Breast epithelium (tissue), 4 donors: ENCODE data around the gene IKZF3. TPM values are rescaled to one million over a fixed set of nuclear protein-coding genes. Genes with fewer than 3 reads are reported as not detected.

Source experiments
- DNase-seq, 2 donors: peaks; one replicate each; pipeline ENCODE4 v3.0.0-alpha.2; 2019; ENCODE audit warnings: low spot score in 2 of 2
- H3K27ac ChIP-seq, 2 donors: fragments of 200-600 bp; sonication (generic) in 1 of 2; one replicate each; pipeline ENCODE4 v1.5.1; 2016 to 2019; ENCODE audit warnings: mild to moderate bottlenecking in 1 of 2
- H3K27me3 ChIP-seq, 2 donors: fragments of 200-600 bp; sonication (generic) in 1 of 2; one replicate each; pipeline versions ENCODE4 v1.5.1 to v1.6.0; 2017 to 2019; ENCODE audit warnings: control low read depth in 1 of 2, mild to moderate bottlenecking in 1 of 2
- H3K36me3 ChIP-seq: fragments of 200-600 bp; one replicate; pipeline ENCODE4 v1.5.1; 2019
- H3K4me1 ChIP-seq, 2 donors: fragments of 200-600 bp; sonication (generic); one replicate each; pipeline ENCODE4 v1.5.1; 2016 to 2019; ENCODE audit warnings: control low read depth in 1 of 2
- H3K4me3 ChIP-seq, 3 donors: fragments of 200-600 bp; sonication (generic); 1 replicate in 2 of 3; 2 replicates in 1 of 3; pipeline ENCODE4 v1.5.1; 2016 to 2019; ENCODE audit warnings: mild to moderate bottlenecking in 3 of 3, moderate library complexity in 2 of 3
- H3K9me3 ChIP-seq, 2 donors: fragments of 200-600 bp; sonication (generic) in 1 of 2; one replicate each; pipeline ENCODE4 v1.5.1; 2016 to 2019; ENCODE audit warnings: control low read depth in 1 of 2
- CTCF ChIP-seq, 3 donors: fragments of 450-650 bp; IDR thresholded peaks; one replicate each; pipeline ENCODE4 v1.5.1; 2016 to 2017; ENCODE audit warnings: antibody characterized with exemption in 3 of 3, mild to moderate bottlenecking in 3 of 3, moderate library complexity in 3 of 3
- POLR2A ChIP-seq: fragments of 450-650 bp; IDR thresholded peaks from one replicate; pipeline ENCODE4 v1.6.1; 2016; ENCODE audit warnings: antibody characterized with exemption, mild to moderate bottlenecking, moderate library complexity
- POLR2AphosphoS5 ChIP-seq, 3 donors: sonication (generic); formaldehyde crosslinking; IDR thresholded peaks; one replicate each; pipeline ENCODE4 v1.6.1; 2017; ENCODE audit warnings: antibody characterized with exemption in 3 of 3
- intact Hi-C: fragments of 100-400 bp; cut with DNase I; formaldehyde crosslinking; loops from one replicate; pipeline ENCODE4 v1.15.1; 2023; ENCODE audit warnings: low total_unique reads
- total RNA-seq, 3 donors: library from RNA; depleted of rRNA; stranded (reverse); fragments of >200 nt; gene quantifications; one replicate each; pipeline ENCODE4 v1.1.0, GENCODE V29; 2016

The IKZF3 gene
- total RNA-seq, 3 donors from 2014 or later = 1.8 to 4.8 (median 2.3) TPM

GRCh38 chr17:39794249-39794970, 69.7 kb downstream of the IKZF3 start:
- TF ChIP-seq POLR2AphosphoS5 (IDR thresholded peaks at IDR 0.05) (no peak), CTCF (IDR thresholded peaks at IDR 0.05) (no peak), POLR2A (no peak)
- DNase-seq = no peak
- intact Hi-C loops = no loop called here
- no peaks in the 10 kb centered on the region for H3K27me3 ChIP-seq
- no peak overlapping the region for H3K27ac ChIP-seq
- no peaks in the 10 kb centered on the region for H3K4me1 ChIP-seq
- no peak overlapping the region for H3K4me3 ChIP-seq
- no peaks in the 10 kb centered on the region for H3K9me3 ChIP-seq
- H3K36me3 ChIP-seq = no peaks in the 10 kb centered on the region

GRCh38 chr17:39793301-39793872, 70.7 kb downstream of the IKZF3 start:
- intact Hi-C loops = no loop called here

GRCh38 chr17:39792526-39793221, 71.4 kb downstream of the IKZF3 start:
- intact Hi-C loops = no loop called here
- Histone ChIP-seq H3K4me3 (no peak overlapping the region), H3K4me1 (no peaks in the 10 kb centered on the region), H3K27me3 (no peaks in the 10 kb centered on the region), H3K27ac (no peak overlapping the region), H3K9me3 (no peaks in the 10 kb centered on the region), H3K36me3 (no peaks in the 10 kb centered on the region)
- TF ChIP-seq CTCF (IDR thresholded peaks at IDR 0.05) = no peak
- TF ChIP-seq POLR2A = no peak
- no peak for TF ChIP-seq POLR2AphosphoS5 (IDR thresholded peaks at IDR 0.05)
- no peak for DNase-seq

More at GRCh38 chr17:39793301-39793872, 70.7 kb downstream of the IKZF3 start:
- TF ChIP-seq CTCF (IDR thresholded peaks at IDR 0.05) (no peak), POLR2A (no peak), POLR2AphosphoS5 (IDR thresholded peaks at IDR 0.05) (no peak)
- no peak overlapping the region for H3K27ac ChIP-seq
- no peak for DNase-seq
- H3K9me3 ChIP-seq = no peaks in the 10 kb centered on the region
- H3K27me3 ChIP-seq = no peaks in the 10 kb centered on the region
- no peak overlapping the region for H3K4me3 ChIP-seq
- H3K36me3 ChIP-seq = no peaks in the 10 kb centered on the region
- no peaks in the 10 kb centered on the region for H3K4me1 ChIP-seq

- no peak overlapping the region for H3K27ac ChIP-seq
- no peaks in the 10 kb centered on the region for H3K4me1 ChIP-seq
- H3K27me3 ChIP-seq = no peaks in the 10 kb centered on the region
- intact Hi-C loops = no loop called here
- TF ChIP-seq CTCF (IDR thresholded peaks at IDR 0.05) = no peak
- no peak for TF ChIP-seq POLR2A
- no peak for TF ChIP-seq POLR2AphosphoS5 (IDR thresholded peaks at IDR 0.05)
- no peak overlapping the region for H3K4me3 ChIP-seq
- H3K36me3 ChIP-seq = no peaks in the 10 kb centered on the region
- H3K9me3 ChIP-seq = no peaks in the 10 kb centered on the region
- DNase-seq = no peak
Observed at GRCh38 chr17:39791111-39791992, 72.8 kb downstream of the IKZF3 start.
